Upper lobe of right lung (tissue), 1 donor: ENCODE data around the gene ZNF362. TPM values are rescaled to one million over a fixed set of nuclear protein-coding genes. Genes with fewer than 3 reads are reported as not detected.

Source experiments
- ATAC-seq: fragments of 200-7000 bp; cut with Tn5 transposase; one replicate; pipeline ENCODE4 v1.9.1; 2020; ENCODE audit warnings: mild to moderate bottlenecking, moderate library complexity
- DNase-seq: peaks from one replicate; pipeline ENCODE4 v3.0.0-alpha.2; 2020
- H3K27ac ChIP-seq: fragments of 200-600 bp; one replicate; pipeline ENCODE4 v1.8.0; 2022
- H3K27me3 ChIP-seq: fragments of 200-600 bp; one replicate; pipeline ENCODE4 v1.8.0; 2022; ENCODE audit warnings: mild to moderate bottlenecking
- H3K36me3 ChIP-seq: fragments of 200-600 bp; one replicate; pipeline ENCODE4 v1.8.0; 2022
- H3K4me1 ChIP-seq: fragments of 200-600 bp; one replicate; pipeline ENCODE4 v1.8.0; 2022
- H3K4me3 ChIP-seq: fragments of 200-600 bp; one replicate; pipeline ENCODE4 v1.8.0; 2022; ENCODE audit warnings: mild to moderate bottlenecking
- H3K9me3 ChIP-seq: fragments of 200-600 bp; one replicate; pipeline ENCODE4 v1.8.0; 2022
- intact Hi-C: fragments of 100-400 bp; cut with DNase I; formaldehyde crosslinking; loops from one replicate; pipeline ENCODE4 v1.11.0; 2022
- total RNA-seq: library from RNA; stranded (reverse); fragmentation: NEBNext Ultra II Directional; extraction: Animal tissue kit (Norgen Biotek cat#: 25700); gene quantifications from one replicate; pipeline ENCODE4 v1.2.1, GENCODE V29; 2021
- TF ChIP-seq, protein P1 (sequence below): fragments of 200-600 bp; IDR thresholded peaks from one replicate; pipeline ENCODE4 v1.8.0; 2022; ENCODE audit warnings: antibody characterized with exemption
- donor health status: DM: no; HTN: yes; CAD: no; lungs with severe emphysema.

ZNF362 gene
- total RNA-seq, 1 donor from 2014 or later, result 31.8 TPM

GRCh38 chr1:33314416-33314815 lies 58.1 kb downstream of the ZNF362 start:
- TF ChIP-seq, protein P1, sequence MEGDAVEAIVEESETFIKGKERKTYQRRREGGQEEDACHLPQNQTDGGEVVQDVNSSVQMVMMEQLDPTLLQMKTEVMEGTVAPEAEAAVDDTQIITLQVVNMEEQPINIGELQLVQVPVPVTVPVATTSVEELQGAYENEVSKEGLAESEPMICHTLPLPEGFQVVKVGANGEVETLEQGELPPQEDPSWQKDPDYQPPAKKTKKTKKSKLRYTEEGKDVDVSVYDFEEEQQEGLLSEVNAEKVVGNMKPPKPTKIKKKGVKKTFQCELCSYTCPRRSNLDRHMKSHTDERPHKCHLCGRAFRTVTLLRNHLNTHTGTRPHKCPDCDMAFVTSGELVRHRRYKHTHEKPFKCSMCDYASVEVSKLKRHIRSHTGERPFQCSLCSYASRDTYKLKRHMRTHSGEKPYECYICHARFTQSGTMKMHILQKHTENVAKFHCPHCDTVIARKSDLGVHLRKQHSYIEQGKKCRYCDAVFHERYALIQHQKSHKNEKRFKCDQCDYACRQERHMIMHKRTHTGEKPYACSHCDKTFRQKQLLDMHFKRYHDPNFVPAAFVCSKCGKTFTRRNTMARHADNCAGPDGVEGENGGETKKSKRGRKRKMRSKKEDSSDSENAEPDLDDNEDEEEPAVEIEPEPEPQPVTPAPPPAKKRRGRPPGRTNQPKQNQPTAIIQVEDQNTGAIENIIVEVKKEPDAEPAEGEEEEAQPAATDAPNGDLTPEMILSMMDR, result no peak
- ATAC-seq, result no peak
- Histone ChIP-seq H3K36me3 (no peaks in the 10 kb centered on the region), H3K27me3 (no peaks in the 10 kb centered on the region), H3K4me3 (no peak overlapping the region), H3K27ac (no peak overlapping the region), H3K4me1 (no peaks in the 10 kb centered on the region), H3K9me3 (no peaks in the 10 kb centered on the region)
- intact Hi-C loops, result no loop called here
- peak; percentile 37 for DNase-seq

DNA sequence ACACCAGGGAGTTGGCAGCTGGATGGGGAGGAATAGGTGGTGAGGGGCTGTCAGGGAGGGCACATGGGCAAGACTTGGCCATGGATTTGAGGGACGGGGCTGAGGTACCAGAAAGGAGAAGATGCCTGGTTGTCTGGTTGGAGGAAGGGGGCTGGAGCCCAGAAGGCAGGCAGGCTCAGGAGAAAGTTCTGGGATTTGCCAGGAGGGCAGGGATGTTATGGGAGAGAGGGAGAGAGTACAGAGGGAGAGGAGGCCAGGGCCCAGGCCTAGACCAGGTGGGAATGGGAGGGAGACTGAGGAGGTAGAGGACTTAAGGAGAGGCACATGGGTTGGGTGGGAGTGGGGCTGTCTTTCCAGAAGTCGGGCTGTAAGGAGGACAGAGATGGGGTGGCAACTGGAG lies 60.3 kb downstream of the ZNF362 start:
- Histone ChIP-seq H3K4me3 (no peak overlapping the region), H3K27me3 (no peaks in the 10 kb centered on the region), H3K4me1 (no peaks in the 10 kb centered on the region), H3K36me3 (no peaks in the 10 kb centered on the region), H3K27ac (no peak overlapping the region), H3K9me3 (no peaks in the 10 kb centered on the region)
- TF ChIP-seq, protein P1, result no peak
- DNase-seq (peak; percentile 47), ATAC-seq (no peak)
- intact Hi-C loops, result no loop called here

- Histone ChIP-seq H3K27ac (no peak overlapping the region), H3K4me3 (no peak overlapping the region), H3K27me3 (no peaks in the 10 kb centered on the region), H3K4me1 (no peaks in the 10 kb centered on the region), H3K36me3 (no peaks in the 10 kb centered on the region), H3K9me3 (no peaks in the 10 kb centered on the region)
- no peak for ATAC-seq
- intact Hi-C loops, result no loop called here
- TF ChIP-seq, protein P1, result no peak
- DNase-seq, result peak; percentile 6
These were observed 61.1 kb downstream of the ZNF362 start for GRCh38 chr1:33317354-33317753.

DNA sequence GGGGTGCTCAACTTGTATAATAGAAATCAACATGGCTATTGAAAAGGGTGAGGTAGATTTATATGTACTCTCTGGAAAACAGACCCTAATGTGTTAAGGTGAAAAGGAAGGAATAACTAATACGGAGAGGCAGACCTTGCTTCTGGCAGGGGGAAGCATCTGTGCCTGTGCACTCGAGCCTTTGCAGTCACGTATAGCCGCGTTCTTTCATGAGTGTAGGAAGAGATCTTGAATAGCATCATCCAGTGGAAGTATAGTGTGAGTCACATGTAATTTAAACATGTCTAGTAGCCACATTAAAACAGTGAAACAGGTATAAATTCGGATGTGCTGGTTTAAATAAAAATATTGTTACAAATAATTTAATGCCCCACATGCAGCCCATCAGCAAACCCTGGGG lies 61.7 kb downstream of the ZNF362 start:
- TF ChIP-seq, protein P1, result no peak
- Histone ChIP-seq H3K36me3 (peaks cover 3% of the 10 kb centered on the region), H3K4me1 (no peaks in the 10 kb centered on the region), H3K4me3 (no peak overlapping the region), H3K27ac (no peak overlapping the region), H3K27me3 (no peaks in the 10 kb centered on the region), H3K9me3 (no peaks in the 10 kb centered on the region)
- ATAC-seq (no peak), DNase-seq (no peak)
- intact Hi-C loops, result no loop called here

GRCh38 chr1:33319186-33319948 lies 63.1 kb downstream of the ZNF362 start:
- H3K9me3 ChIP-seq, result no peaks in the 10 kb centered on the region
- DNase-seq (peak; percentile 55), ATAC-seq (no peak)
- H3K4me3 ChIP-seq, result no peak overlapping the region
- TF ChIP-seq, protein P1, result no peak
- no peaks in the 10 kb centered on the region for H3K27me3 ChIP-seq
- intact Hi-C loops, result no loop called here
- H3K36me3 ChIP-seq, result peaks cover 17% of the 10 kb centered on the region
- H3K4me1 ChIP-seq, result no peaks in the 10 kb centered on the region
- H3K27ac ChIP-seq, result no peak overlapping the region
